T-cell (primary cell): ENCODE results near the gene NFKBIZ. TPM values are rescaled to one million over a fixed set of nuclear protein-coding genes. Genes with fewer than 3 reads are reported as not detected.

Source experiments
- ATAC-seq, 4 experiments: fragments of 200-7000 bp in 3 of 4; fragments of 150-1000 bp in 1 of 4; cut with Tn5 transposase; replicated peaks in 1 of 4; 1 replicate in 3 of 4; 2 replicates in 1 of 4; pipeline ENCODE4 v1.10.0; 2021; ENCODE audit warnings: moderate library complexity in 3 of 4, mild to moderate bottlenecking in 2 of 4, moderate number of reproducible peaks in 1 of 4
- CTCF ChIA-PET, 2 donors: fragments of 300-600 bp; sonication (Branson Sonifier 250); formaldehyde crosslinking; loops; one replicate each; lab custom pipeline; 2022; ENCODE audit warnings: antibody characterized with exemption in 2 of 2; lab: Charles Lee
- POLR2A ChIA-PET, 2 donors: fragments of 300-600 bp; sonication (Branson Sonifier 250); formaldehyde crosslinking; loops; one replicate each; lab custom pipeline; 2022; ENCODE audit warnings: antibody characterized with exemption in 2 of 2; lab: Charles Lee
- DNase-seq, 35 experiments: peaks; one replicate each; pipeline versions ENCODE4 v3.0.0 to v3.0.0-alpha.2; 2013 to 2023
- H3K27ac ChIP-seq: one replicate; pipeline ENCODE4 v1.5.1; 2013; ENCODE audit warnings: low read length
- H3K27me3 ChIP-seq, 2 experiments: replicated peaks in 1 of 2; 1 replicate in 1 of 2; 2 replicates in 1 of 2; pipeline versions ENCODE4 v1.6.1 to v1.7.0; 2013; ENCODE audit warnings: low read length in 1 of 2, mixed read lengths in 1 of 2; ENCODE audit not compliant: control insufficient read depth in 2 of 2, insufficient read depth in 2 of 2; ENCODE audit errors: extremely low read depth in 1 of 2
- H3K36me3 ChIP-seq, 2 donors: 1 replicate in 1 of 2; 2 replicates in 1 of 2; pipeline versions ENCODE4 v1.6.1 to v1.7.0; 2013; ENCODE audit warnings: low read length in 1 of 2; ENCODE audit not compliant: control insufficient read depth in 2 of 2, insufficient read depth in 1 of 2; ENCODE audit errors: extremely low read depth in 1 of 2
- H3K4me1 ChIP-seq, 2 experiments: 1 replicate in 1 of 2; 2 replicates in 1 of 2; pipeline versions ENCODE4 v1.6.1 to v1.7.0; 2013; ENCODE audit warnings: low read length in 2 of 2, mixed read lengths in 1 of 2; ENCODE audit not compliant: insufficient read depth in 2 of 2, control insufficient read depth in 1 of 2; ENCODE audit errors: extremely low read depth in 1 of 2
- H3K4me3 ChIP-seq, 2 donors: 1 replicate in 1 of 2; 2 replicates in 1 of 2; pipeline versions ENCODE4 v1.5.1 to v1.7.0; 2013; ENCODE audit warnings: mild to moderate bottlenecking in 2 of 2, low read length in 1 of 2, moderate library complexity in 1 of 2; ENCODE audit not compliant: control insufficient read depth in 1 of 2; ENCODE audit errors: extremely low read depth in 1 of 2
- H3K9me3 ChIP-seq: 2 replicates; pipeline ENCODE4 v1.7.0; 2013
- H3K27ac Mint-ChIP-seq, 2 donors: one replicate each; pipeline ENCODE4 v1.8.0; 2020 to 2021; ENCODE audit warnings: mild to moderate bottlenecking in 2 of 2, mixed read lengths in 2 of 2
- H3K27me3 Mint-ChIP-seq, 2 donors: one replicate each; pipeline ENCODE4 v1.8.0; 2021 to 2022; ENCODE audit warnings: mixed read lengths in 2 of 2
- H3K36me3 Mint-ChIP-seq: one replicate; pipeline ENCODE4 v1.8.0; 2021; ENCODE audit warnings: mixed read lengths
- H3K4me1 Mint-ChIP-seq, 3 donors: one replicate each; pipeline ENCODE4 v1.8.0; 2020 to 2022; ENCODE audit warnings: mixed read lengths in 3 of 3, mild to moderate bottlenecking in 1 of 3
- H3K4me3 Mint-ChIP-seq, 3 donors: one replicate each; pipeline ENCODE4 v1.8.0; 2020 to 2022; ENCODE audit warnings: mild to moderate bottlenecking in 3 of 3, mixed read lengths in 3 of 3, moderate library complexity in 3 of 3
- H3K9me3 Mint-ChIP-seq, 3 donors: one replicate each; pipeline ENCODE4 v1.8.0; 2020 to 2022; ENCODE audit warnings: mixed read lengths in 3 of 3
- WGBS: methylation state at CpG from one replicate; pipeline ENCODE4 v1.1.5; 2013; ENCODE audit warnings: missing lambda C conversion rate; ENCODE audit not compliant: insufficient coverage; 5-methylcytosine and 5-hydroxymethylcytosine counted together
- total RNA-seq, 35 experiments: library from RNA in 6 of 35; stranded (reverse) in 6 of 35; fragments of 120-200 nt in 1 of 35; gene quantifications; one replicate each; pipeline versions ENCODE4 v1.2.1 to v1.2.4 and lab custom pipeline; 2013 to 2026

The NFKBIZ gene
- total RNA-seq, 5 donors from 2014 or later (not counting 1 experiment from before 2014, with no cell fraction given) = 130 to 720 (median 132) TPM

DNA sequence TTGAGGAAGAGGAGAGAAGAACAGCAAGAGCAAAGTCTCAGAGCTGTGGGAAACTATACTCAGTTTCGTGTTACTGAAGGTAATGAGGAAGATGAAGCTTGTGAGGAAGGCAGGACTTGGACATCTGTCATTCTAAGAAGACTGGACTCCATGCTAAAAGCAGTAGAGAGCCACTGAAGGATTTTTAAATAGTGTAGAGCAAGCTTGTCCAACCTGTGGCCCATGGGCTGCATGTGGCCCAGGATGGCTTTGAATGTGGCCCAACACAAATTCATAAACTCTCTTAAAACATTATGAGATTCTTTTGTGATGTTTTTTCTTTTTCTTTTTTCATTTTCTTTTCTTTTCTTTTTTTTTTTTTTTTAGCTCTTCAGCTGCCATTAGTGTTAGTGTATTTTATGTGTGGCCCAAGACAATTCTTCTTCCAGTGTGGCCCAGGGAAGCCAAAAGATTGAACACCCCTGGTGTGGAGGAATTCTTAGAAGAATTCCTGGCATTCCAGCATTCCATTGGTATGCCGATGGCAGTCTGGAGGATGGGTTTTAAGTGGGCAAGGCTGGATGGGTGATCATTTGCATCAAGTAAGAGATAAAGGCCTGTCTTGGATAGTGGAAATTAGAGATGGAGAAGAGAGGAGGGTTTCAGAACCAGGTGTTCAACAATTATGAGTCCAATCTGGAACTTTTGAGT is 6.9 kb upstream of the NFKBIZ start:
- Histone ChIP-seq H3K4me1 (no peaks in the 10 kb centered on the region), H3K27me3 (no peaks in the 10 kb centered on the region), H3K27ac (no peak overlapping the region), H3K36me3 (no peaks in the 10 kb centered on the region), H3K9me3 (no peaks in the 10 kb centered on the region), H3K4me3 (no peak overlapping the region)
- Mint-ChIP-seq H3K4me3 (no peak overlapping the region), H3K9me3 (peaks cover 0 to 7% (median 2%) of the 10 kb centered on the region in 3 donors), H3K27me3 (no peaks in the 10 kb centered on the region), H3K36me3 (peaks cover 18% of the 10 kb centered on the region), H3K4me1 (peaks cover 4 to 15% (median 6%) of the 10 kb centered on the region in 3 donors), H3K27ac (no peak overlapping the region)
- 100% methylated on average over 1 of the region's 2 CpGs for WGBS
- no peak for DNase-seq
- ATAC-seq = no peak
- CTCF ChIA-PET = interaction anchor here (0.6 to 2.0 kb wide), 6 partner anchors 12 to 216 kb away, joined by 3 to 5 read pairs (median 4); no protein-coding TSS in a partner anchor
- POLR2A ChIA-PET = interaction anchor here (0.6 to 1.1 kb wide), 4 partner anchors 10 to 261 kb away, joined by 3 to 5 read pairs (median 3); no protein-coding TSS in a partner anchor

DNA sequence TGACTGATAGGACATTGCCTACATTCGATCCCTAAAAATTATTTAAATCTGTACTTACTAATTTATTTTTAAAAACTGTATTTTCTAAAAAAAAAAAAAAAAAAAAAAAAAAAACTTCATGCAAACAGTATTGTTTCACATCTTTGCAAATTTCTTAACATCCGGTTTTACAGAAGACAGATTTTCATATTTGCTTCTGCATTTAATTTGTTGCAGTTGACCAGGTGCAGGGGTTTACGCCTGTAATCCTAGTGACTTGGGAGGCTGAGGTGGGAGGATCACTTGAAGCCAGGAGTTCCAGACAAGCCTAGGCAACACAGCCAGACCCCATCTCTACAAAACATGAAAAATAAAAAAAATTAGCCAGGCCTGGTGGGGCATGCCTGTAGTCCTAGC is 6.4 kb upstream of the NFKBIZ start:
- H3K9me3 Mint-ChIP-seq = peaks cover 0 to 7% (median 2%) of the 10 kb centered on the region in 3 donors
- ATAC-seq (no peak), DNase-seq (no peak)
- H3K36me3 Mint-ChIP-seq = peaks cover 18% of the 10 kb centered on the region
- H3K4me1 Mint-ChIP-seq = peaks cover 2 to 16% (median 7%) of the 10 kb centered on the region in 3 donors
- WGBS = no CpG with 5 or more reads among the region's 3 CpGs
- H3K27ac ChIP-seq = no peak overlapping the region
- H3K4me1 ChIP-seq = no peaks in the 10 kb centered on the region
- H3K27me3 ChIP-seq = no peaks in the 10 kb centered on the region
- H3K4me3 ChIP-seq = no peak overlapping the region
- no peak overlapping the region for H3K4me3 Mint-ChIP-seq
- ChIA-PET CTCF (interaction anchor here (0.6 to 2.0 kb wide), 5 partner anchors 13 to 215 kb away, joined by 3 to 5 read pairs (median 3); no protein-coding TSS in a partner anchor), POLR2A (interaction anchor here (0.6 to 1.1 kb wide), 4 partner anchors 9 to 261 kb away, joined by 3 to 5 read pairs (median 3); no protein-coding TSS in a partner anchor)
- H3K27me3 Mint-ChIP-seq = no peaks in the 10 kb centered on the region
- H3K9me3 ChIP-seq = no peaks in the 10 kb centered on the region
- H3K36me3 ChIP-seq = no peaks in the 10 kb centered on the region
- H3K27ac Mint-ChIP-seq = no peak overlapping the region

DNA sequence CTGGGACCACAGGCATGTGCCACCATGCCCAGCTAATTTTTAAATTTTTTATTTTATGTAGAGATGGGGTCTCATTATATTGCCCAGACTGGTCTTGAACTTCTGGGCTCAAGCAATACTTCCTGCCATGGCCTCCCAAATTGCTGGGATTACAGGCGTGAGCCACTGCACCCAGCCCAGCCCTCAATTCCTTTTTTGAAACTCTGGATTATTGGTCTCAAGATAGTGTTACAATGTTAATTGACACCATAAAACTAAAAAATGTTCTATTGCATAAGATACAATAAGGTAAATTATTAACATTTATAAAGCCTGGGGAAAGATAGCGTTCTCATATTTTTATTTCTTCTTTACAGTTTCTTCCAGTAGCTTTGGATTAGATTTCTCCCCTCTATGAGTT is 3.9 kb upstream of the NFKBIZ start:
- H3K4me1 ChIP-seq = peaks cover 2 to 3% of the 10 kb centered on the region in 2 experiments
- CTCF ChIA-PET = interaction anchor here in 1 of 2 donors (0.7 kb wide), 1 partner anchor 689 kb away, joined by 6 read pairs; no protein-coding TSS in a partner anchor
- H3K9me3 Mint-ChIP-seq = peaks cover 0 to 7% (median 2%) of the 10 kb centered on the region in 3 donors

DNA sequence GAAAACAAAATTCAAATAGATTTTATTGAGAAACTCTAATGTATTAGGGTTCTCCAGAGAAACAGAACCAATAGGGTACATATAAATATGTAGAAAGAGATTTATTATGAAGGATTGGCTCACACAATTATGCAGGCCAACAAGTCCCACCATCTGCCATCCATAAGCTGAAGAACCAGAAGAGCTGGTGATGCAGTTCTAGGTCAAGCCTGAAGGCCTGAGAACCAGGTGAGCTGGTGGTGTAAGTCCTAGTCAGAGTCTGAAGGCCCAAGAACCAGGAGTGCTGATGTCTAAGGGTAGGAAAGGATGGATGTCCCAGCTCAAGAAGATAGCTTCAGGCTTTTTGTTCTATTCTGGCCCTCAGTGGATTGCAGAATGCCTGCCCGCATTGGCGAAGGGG is 2.6 kb upstream of the NFKBIZ start:
- H3K9me3 Mint-ChIP-seq = peaks cover 0 to 7% (median 2%) of the 10 kb centered on the region in 3 donors
- 94% methylated on average over 2 of the region's 2 CpGs for WGBS
- ChIA-PET POLR2A (interaction anchor here (0.5 to 0.6 kb wide), 2 partner anchors 12 to 194 kb away, joined by 3 read pairs; no protein-coding TSS in a partner anchor), CTCF (interaction anchor here in 1 of 2 donors (0.5 to 1.3 kb wide), 4 partner anchors 17 to 379 kb away, joined by 3 to 5 read pairs (median 4); no protein-coding TSS in a partner anchor)
- no peaks in the 10 kb centered on the region for H3K27me3 Mint-ChIP-seq
- DNase-seq (no peak), ATAC-seq (no peak)
- no peaks in the 10 kb centered on the region for H3K27me3 ChIP-seq
- H3K36me3 ChIP-seq = peaks cover under 1 to 2% of the 10 kb centered on the region in 2 donors
- no peak overlapping the region for H3K27ac ChIP-seq
- H3K36me3 Mint-ChIP-seq = peaks cover 24% of the 10 kb centered on the region
- H3K4me1 ChIP-seq = peaks cover 5 to 6% of the 10 kb centered on the region in 2 experiments
- no peak overlapping the region for H3K4me3 ChIP-seq
- no peaks in the 10 kb centered on the region for H3K9me3 ChIP-seq
- no peak overlapping the region for H3K4me3 Mint-ChIP-seq
- H3K27ac Mint-ChIP-seq = peak overlapping the region; percentile 22 to 69
- peaks cover 19 to 20% (median 20%) of the 10 kb centered on the region in 3 donors for H3K4me1 Mint-ChIP-seq

More for the DNA sequence above, 3.9 kb upstream of the NFKBIZ start:
- no peaks in the 10 kb centered on the region for H3K9me3 ChIP-seq
- Mint-ChIP-seq H3K27me3 (no peaks in the 10 kb centered on the region), H3K4me1 (peaks cover 11 to 14% (median 12%) of the 10 kb centered on the region in 3 donors), H3K27ac (no peak overlapping the region), H3K4me3 (no peak overlapping the region), H3K36me3 (peaks cover 20% of the 10 kb centered on the region)
- DNase-seq = no peak
- H3K36me3 ChIP-seq = no peaks in the 10 kb centered on the region
- H3K4me3 ChIP-seq = no peak overlapping the region
- no peak overlapping the region for H3K27ac ChIP-seq
- no CpG with 5 or more reads among the region's 2 CpGs for WGBS
- ATAC-seq = no peak
- H3K27me3 ChIP-seq = no peaks in the 10 kb centered on the region
- POLR2A ChIA-PET = interaction anchor here (0.6 to 1.2 kb wide), 3 partner anchors 9 to 16 kb away, joined by 3 to 9 read pairs (median 5); no protein-coding TSS in a partner anchor

DNA sequence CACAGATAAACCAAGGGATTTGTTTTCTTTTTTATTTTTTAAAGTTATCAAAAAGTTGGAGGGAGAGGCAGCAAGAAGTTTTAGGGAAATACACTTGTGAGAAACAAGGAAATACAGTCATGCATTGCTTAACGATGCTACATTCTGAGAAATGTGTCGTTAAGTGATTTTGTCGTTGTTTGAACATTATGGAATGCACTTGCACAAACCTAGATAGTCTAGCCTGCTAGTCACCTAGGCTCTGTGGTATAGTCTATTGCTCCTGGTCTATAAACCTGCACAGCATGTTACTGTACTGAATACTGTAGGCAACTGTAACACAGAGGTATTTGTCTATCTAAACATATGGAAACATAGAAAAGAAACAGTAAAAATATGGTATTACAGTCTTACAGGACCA is 2.0 kb upstream of the NFKBIZ start:
- 100% methylated on average over 1 of the region's 3 CpGs for WGBS
- no peaks in the 10 kb centered on the region for H3K27me3 Mint-ChIP-seq
- Histone ChIP-seq H3K36me3 (peaks cover 6 to 9% of the 10 kb centered on the region in 2 donors), H3K27me3 (no peaks in the 10 kb centered on the region), H3K9me3 (no peaks in the 10 kb centered on the region), H3K4me1 (peaks cover 11 to 12% of the 10 kb centered on the region in 2 experiments), H3K4me3 (no peak overlapping the region), H3K27ac (peak overlapping the region; percentile 11)
- no peak for DNase-seq
- peaks cover 26% of the 10 kb centered on the region in 3 donors for H3K4me1 Mint-ChIP-seq
- H3K4me3 Mint-ChIP-seq = no peak overlapping the region
- ChIA-PET POLR2A (interaction anchor here (0.5 to 3.1 kb wide), 4 partner anchors 13 to 195 kb away, joined by 3 to 34 read pairs (median 3); no protein-coding TSS in a partner anchor), CTCF (interaction anchor here in 1 of 2 donors (1.1 to 1.3 kb wide), 3 partner anchors 18 to 379 kb away, joined by 3 to 4 read pairs (median 3); no protein-coding TSS in a partner anchor)
- H3K9me3 Mint-ChIP-seq = peaks cover 0 to 3% (median 2%) of the 10 kb centered on the region in 3 donors
- H3K27ac Mint-ChIP-seq = peak overlapping the region; percentile 78 to 84
- H3K36me3 Mint-ChIP-seq = peaks cover 25% of the 10 kb centered on the region
- ATAC-seq = no peak

DNA sequence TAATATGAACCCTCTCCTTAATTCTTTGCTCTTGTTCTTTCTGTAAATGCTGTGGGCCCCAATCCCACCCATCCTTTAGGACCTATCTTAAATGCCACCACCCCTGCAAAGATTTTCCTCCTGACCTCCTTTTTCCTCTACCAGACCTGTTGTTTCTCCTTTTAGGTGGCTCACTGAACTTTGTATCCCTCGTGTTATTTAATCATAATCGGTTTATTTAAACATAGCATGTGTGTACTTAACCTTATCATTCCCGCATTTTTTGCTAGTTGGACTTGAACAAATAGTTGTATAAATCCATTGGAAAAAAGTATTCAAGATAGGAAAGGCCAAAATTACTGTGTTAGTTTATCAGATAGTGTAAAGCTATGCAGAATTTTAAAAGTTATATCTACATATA is 988 bp upstream of the NFKBIZ start:
- peak overlapping the region; percentile 91 for H3K27ac ChIP-seq
- no peaks in the 10 kb centered on the region for H3K9me3 ChIP-seq
- Mint-ChIP-seq H3K9me3 (no peaks in the 10 kb centered on the region), H3K4me1 (peaks cover 36% of the 10 kb centered on the region in 3 donors), H3K36me3 (peaks cover 32% of the 10 kb centered on the region), H3K27me3 (no peaks in the 10 kb centered on the region), H3K27ac (peak overlapping the region; percentile 78 to 84), H3K4me3 (peak overlapping the region; percentile 77 to 98 (median 82))
- H3K4me3 ChIP-seq = no peak overlapping the region
- H3K27me3 ChIP-seq = no peaks in the 10 kb centered on the region
- ATAC-seq (no peak), DNase-seq (no peak)
- H3K36me3 ChIP-seq = peaks cover 8 to 18% of the 10 kb centered on the region in 2 donors
- POLR2A ChIA-PET = interaction anchor here in 1 of 2 donors (0.5 to 3.1 kb wide), 5 partner anchors 18 to 1462 kb away, joined by 3 to 34 read pairs (median 6); no protein-coding TSS in a partner anchor
- CTCF ChIA-PET = interaction anchor here (0.7 to 2.1 kb wide), 4 partner anchors 19 to 381 kb away, joined by 3 to 18 read pairs (median 4); no protein-coding TSS in a partner anchor
- H3K4me1 ChIP-seq = peaks cover 12 to 18% of the 10 kb centered on the region in 2 experiments
- no CpG with 5 or more reads among the region's 3 CpGs for WGBS
